Mesodermal cell (in vitro differentiated cells): ENCODE results near the gene NIFK.
"Not testable (repeated sequence)": the region's sequence is repeated elsewhere in the genome, so short reads cannot be mapped to it uniquely, and the experiment has no call there.

Source experiments
- H3K27ac ChIP-seq: 2 replicates; pipeline ENCODE4 v1.7.0; 2013; ENCODE audit warnings: mild to moderate bottlenecking, low read depth, low read length, moderate library complexity; ENCODE audit not compliant: severe bottlenecking
- H3K36me3 ChIP-seq: 2 replicates; pipeline ENCODE4 v1.7.1; 2013; ENCODE audit warnings: mild to moderate bottlenecking, low read length, moderate library complexity; ENCODE audit not compliant: control insufficient read depth, insufficient read depth
- H3K4me1 ChIP-seq: one replicate; pipeline ENCODE4 v1.7.1; 2013; ENCODE audit warnings: mild to moderate bottlenecking, low read length; ENCODE audit not compliant: insufficient read depth, control insufficient read depth, poor library complexity, severe bottlenecking
- H3K4me3 ChIP-seq: 2 replicates; pipeline ENCODE4 v1.7.0; 2013; ENCODE audit warnings: low read length, control low read depth, mild to moderate bottlenecking; ENCODE audit not compliant: insufficient read depth, poor library complexity, severe bottlenecking; ENCODE audit errors: extremely low read depth
- H3K9me3 ChIP-seq: 2 replicates; pipeline ENCODE4 v1.7.1; 2013; ENCODE audit warnings: mild to moderate bottlenecking, low read length, moderate library complexity; ENCODE audit not compliant: control insufficient read depth
- WGBS, 2 experiments: methylation state at CpG; one replicate each; pipeline ENCODE4 v1.1.5; 2013; ENCODE audit warnings: missing lambda C conversion rate in 2 of 2; ENCODE audit not compliant: insufficient coverage in 2 of 2; 5-methylcytosine and 5-hydroxymethylcytosine counted together

The NIFK gene

GRCh38 chr2:121709776-121710469 lies 26.8 kb downstream of the NIFK start:
- H3K27ac ChIP-seq: no peak overlapping the region
- H3K36me3 ChIP-seq: no peaks in the 10 kb centered on the region
- H3K9me3 ChIP-seq: no peaks in the 10 kb centered on the region
- H3K4me1 ChIP-seq: no peaks in the 10 kb centered on the region
- no peak overlapping the region for H3K4me3 ChIP-seq
- 81 to 86% methylated on average over 7 to 9 of the region's 11 CpGs for WGBS, 2 experiments

DNA sequence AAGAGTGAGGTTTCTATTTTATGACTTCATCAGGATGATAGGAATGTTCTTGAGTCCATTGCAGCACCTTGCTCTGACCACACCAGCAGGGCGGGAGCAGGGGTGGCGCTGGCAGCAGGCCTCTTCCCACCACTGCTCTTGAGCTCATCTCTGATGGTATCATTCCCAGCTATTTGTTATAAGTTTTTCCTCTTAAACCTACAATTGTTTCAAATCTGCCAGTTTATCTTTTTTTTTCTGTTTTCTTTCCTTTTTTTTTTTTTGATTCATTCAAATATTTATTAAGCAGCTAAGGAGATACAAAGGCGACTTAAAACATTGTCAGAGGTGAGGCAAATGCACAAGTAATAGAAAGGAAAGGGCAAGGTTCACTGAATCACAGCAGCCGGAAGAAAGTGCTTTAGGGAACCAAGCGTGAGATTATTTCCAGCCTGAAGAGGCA lies 28.7 kb downstream of the NIFK start:
- Histone ChIP-seq H3K36me3 (no peaks in the 10 kb centered on the region), H3K4me3 (no peak overlapping the region), H3K27ac (no peak overlapping the region), H3K9me3 (no peaks in the 10 kb centered on the region), H3K4me1 (no peaks in the 10 kb centered on the region)
- WGBS, 2 experiments: 84 to 100% methylated on average over 2 to 4 of the region's 5 CpGs

DNA sequence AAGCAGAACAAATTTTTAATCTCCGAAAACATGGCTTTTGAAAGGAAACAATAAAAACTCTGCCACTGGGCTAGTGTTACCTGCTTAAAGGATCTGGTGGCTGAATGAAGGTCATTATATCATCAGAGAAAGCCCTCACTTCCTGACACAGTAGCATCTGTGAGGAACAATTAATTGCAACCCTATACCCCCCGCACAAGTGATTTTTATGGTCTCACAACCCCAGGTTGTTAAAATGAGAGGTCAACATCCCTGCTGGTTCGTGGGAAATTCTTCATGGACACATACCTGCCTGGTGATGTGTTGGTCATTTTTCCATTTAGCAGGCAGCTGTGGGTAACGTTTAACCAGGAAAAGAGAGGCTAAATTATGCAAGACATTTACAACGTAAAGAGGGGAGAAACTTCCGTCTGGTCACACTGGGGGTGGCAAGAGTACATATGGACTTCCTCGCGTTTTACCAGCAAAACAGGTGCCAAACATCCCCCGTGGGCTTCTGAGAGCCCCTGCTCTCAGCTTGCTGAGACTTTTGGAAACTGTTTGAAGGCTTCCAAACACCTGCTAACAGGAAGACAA lies 29.2 kb downstream of the NIFK start:
- Histone ChIP-seq H3K36me3 (no peaks in the 10 kb centered on the region), H3K9me3 (no peaks in the 10 kb centered on the region), H3K4me3 (no peak overlapping the region), H3K4me1 (no peaks in the 10 kb centered on the region), H3K27ac (no peak overlapping the region)
- 72 to 90% methylated on average over 5 to 8 of the region's 9 CpGs for WGBS, 2 experiments

DNA sequence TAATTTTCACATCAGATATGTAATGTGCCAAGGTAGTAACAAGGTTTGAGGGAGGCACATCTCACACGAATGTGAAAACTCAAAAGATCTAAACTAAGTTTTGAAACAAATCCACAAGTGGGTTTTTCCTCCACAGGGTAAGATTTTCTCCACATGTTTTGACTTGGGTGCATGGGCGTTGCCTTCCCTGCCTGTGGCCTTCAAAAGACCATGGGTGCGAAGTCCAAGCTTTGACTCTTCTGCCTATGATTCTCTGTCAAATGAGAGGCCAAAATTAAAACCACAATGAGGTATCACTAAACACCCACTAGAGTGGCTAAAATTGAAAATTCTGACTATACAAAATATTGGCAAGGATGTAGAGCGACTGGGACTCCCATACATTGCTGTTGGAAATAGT lies 30.7 kb downstream of the NIFK start:
- H3K4me3 ChIP-seq: no peak overlapping the region
- no peaks in the 10 kb centered on the region for H3K4me1 ChIP-seq
- H3K27ac ChIP-seq: no peak overlapping the region
- WGBS, 2 experiments: 100% methylated on average over 2 to 3 of the region's 4 CpGs
- no peaks in the 10 kb centered on the region for H3K36me3 ChIP-seq
- H3K9me3 ChIP-seq: no peaks in the 10 kb centered on the region

DNA sequence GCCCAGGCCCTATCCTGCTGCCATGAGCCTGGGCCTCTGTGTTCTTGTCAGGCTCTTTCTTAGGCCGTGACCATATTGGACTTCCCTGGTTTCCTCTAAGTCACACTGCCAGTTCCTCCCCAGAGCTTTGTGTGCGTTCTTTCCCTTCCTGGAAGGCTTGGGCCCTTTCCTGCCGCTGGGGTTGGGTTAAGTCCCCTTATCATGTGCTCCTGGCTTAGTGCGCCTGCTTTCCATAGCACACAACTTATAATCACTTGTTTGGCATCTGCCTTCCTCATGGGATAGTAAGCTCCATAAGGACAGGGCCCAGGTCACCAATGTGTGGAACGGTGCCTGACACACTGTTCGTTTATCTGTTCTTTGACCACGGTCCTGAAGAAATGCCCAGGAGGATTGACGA lies 31.3 kb downstream of the NIFK start:
- WGBS, 2 experiments: 94 to 96% methylated on average over 8 of the region's 8 CpGs
- H3K27ac ChIP-seq: no peak overlapping the region

GRCh38 chr2:121701761-121702160 lies 34.9 kb downstream of the NIFK start:
- H3K27ac ChIP-seq: not testable (repeated sequence)

More for the DNA sequence above, 31.3 kb downstream of the NIFK start:
- Histone ChIP-seq H3K36me3 (no peaks in the 10 kb centered on the region), H3K4me3 (no peak overlapping the region), H3K4me1 (peaks cover 2% of the 10 kb centered on the region), H3K9me3 (no peaks in the 10 kb centered on the region)

GRCh38 chr2:121699421-121700333 lies 37.0 kb downstream of the NIFK start:
- Histone ChIP-seq H3K9me3 (no peaks in the 10 kb centered on the region), H3K27ac (no peak overlapping the region)
- WGBS, 2 experiments: 88 to 90% methylated on average over 15 to 19 of the region's 19 CpGs

More at GRCh38 chr2:121701761-121702160, 34.9 kb downstream of the NIFK start:
- not testable (repeated sequence) for H3K36me3 ChIP-seq, H3K4me3 ChIP-seq, H3K9me3 ChIP-seq
- peaks cover 14% of the 10 kb centered on the region for H3K4me1 ChIP-seq

DNA sequence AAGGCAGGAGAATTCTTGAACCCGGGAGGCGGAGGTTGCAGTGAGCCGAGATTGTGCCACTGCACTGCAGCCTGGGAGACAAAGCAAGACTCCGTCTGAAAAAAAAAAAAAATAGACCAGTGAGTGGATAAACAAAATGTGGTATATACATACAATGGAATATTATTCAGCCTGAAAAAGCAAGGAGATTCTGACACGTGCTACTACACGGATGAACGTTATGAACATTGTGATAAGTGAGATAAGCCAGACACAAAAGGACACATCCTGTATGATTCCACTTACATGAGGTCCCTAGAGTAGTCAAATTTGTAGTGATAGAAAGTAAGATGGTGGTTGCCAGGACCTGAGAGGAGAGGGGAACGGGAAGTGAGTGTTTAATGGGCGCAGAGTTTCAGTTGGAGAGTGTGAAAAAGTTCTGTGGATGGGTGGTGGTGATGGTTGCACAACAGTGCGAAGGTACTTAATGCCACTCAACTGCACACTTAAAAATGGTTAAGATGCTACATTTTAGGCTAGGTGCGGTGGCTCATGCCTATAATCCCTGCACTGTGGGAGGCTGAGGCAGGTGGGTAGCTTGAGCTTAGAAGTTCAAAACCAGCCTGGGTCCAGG lies 38.3 kb downstream of the NIFK start:
- Histone ChIP-seq H3K4me3 (no peak overlapping the region), H3K4me1 (peaks cover 22% of the 10 kb centered on the region), H3K36me3 (no peaks in the 10 kb centered on the region), H3K9me3 (no peaks in the 10 kb centered on the region), H3K27ac (no peak overlapping the region)
- 96 to 98% methylated on average over 7 to 9 of the region's 11 CpGs for WGBS, 2 experiments

More at GRCh38 chr2:121699421-121700333, 37.0 kb downstream of the NIFK start:
- Histone ChIP-seq H3K36me3 (no peaks in the 10 kb centered on the region), H3K4me3 (no peak overlapping the region), H3K4me1 (peaks cover 19% of the 10 kb centered on the region)

DNA sequence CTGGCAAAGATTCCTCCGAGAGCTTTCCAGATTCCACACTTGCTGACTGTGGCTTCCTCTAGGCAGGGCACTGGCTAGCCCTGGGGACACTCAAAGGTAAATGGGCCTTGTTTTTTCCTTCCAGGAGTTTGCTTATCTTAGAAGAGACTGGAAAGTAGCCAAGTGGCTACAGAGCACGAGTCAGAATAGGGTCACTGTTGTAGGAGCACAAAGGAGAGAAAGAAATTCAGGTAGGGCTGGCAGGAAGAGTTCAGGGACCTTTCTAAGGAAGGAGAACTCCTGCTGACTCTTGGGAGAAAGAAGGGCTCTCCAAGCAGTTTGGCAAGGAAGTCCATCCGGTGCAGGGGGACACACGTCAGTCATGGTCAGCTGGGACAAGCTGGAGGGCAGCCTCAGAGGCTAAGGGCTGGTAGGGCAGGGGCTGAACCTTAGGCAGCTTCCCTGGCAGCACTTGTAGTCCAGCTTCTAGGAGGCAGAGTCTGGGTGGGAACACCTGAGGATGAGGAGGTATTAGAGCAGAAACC lies 39.5 kb downstream of the NIFK start:
- 44 to 65% methylated on average over 3 to 4 of the region's 4 CpGs for WGBS, 2 experiments
- Histone ChIP-seq H3K36me3 (no peaks in the 10 kb centered on the region), H3K27ac (no peak overlapping the region), H3K4me3 (no peak overlapping the region), H3K4me1 (peaks cover 22% of the 10 kb centered on the region), H3K9me3 (no peaks in the 10 kb centered on the region)

- WGBS, 2 experiments: 94 to 95% methylated on average over 6 of the region's 7 CpGs
- Histone ChIP-seq H3K27ac (no peak overlapping the region), H3K4me3 (no peak overlapping the region), H3K9me3 (no peaks in the 10 kb centered on the region), H3K36me3 (no peaks in the 10 kb centered on the region), H3K4me1 (peaks cover 22% of the 10 kb centered on the region)
Measured at GRCh38 chr2:121696410-121696930, 40.2 kb downstream of the NIFK start.
